ENCODE results near the gene SLIT2. TPM values are rescaled to one million over a fixed set of nuclear protein-coding genes. Genes with fewer than 3 reads are reported as not detected.

Gene SLIT2
- total RNA-seq, 1 donor from 2014 or later, result 11.2 TPM

GRCh38 chr4:20251031-20251795 is 492 bp upstream of the SLIT2 start:
- Histone ChIP-seq H3K79me2 (ENCODE audit: insufficient read depth, low read length) (peaks cover 10% of the 10 kb centered on the region), H4K20me1 (ENCODE audit: insufficient read depth, low read length) (peaks cover 16% of the 10 kb centered on the region), H3K27ac (ENCODE audit: low read depth, low read length) (no peak overlapping the region), H2AFZ (ENCODE audit: low read depth, low read length) (peak overlapping the region; percentile 62), H3K4me2 (ENCODE audit: low read length) (peak overlapping the region; percentile 98), H3K9ac (ENCODE audit: low read length) (peak overlapping the region; percentile 65), H3K9me3 (ENCODE audit: insufficient read depth, low read depth, low read length) (no peaks in the 10 kb centered on the region), H3K36me3 (ENCODE audit: insufficient read depth, low read length) (no peaks in the 10 kb centered on the region), H3K4me3 (ENCODE audit: insufficient read depth, low read depth, low read length) (peak overlapping the region; percentile 74), H3K27me3 (ENCODE audit: insufficient read depth, low read length) (no peaks in the 10 kb centered on the region), H3K4me1 (ENCODE audit: insufficient read depth, low read length) (peaks cover 28% of the 10 kb centered on the region)
- H3K4me3 Mint-ChIP-seq (ENCODE audit: unreplicated experiment), result peak overlapping the region; percentile 82
- DNase-seq (ENCODE audit: low read depth) (no peak), FAIRE-seq (no peak)
- no peaks in the 10 kb centered on the region for H3K9me3 Mint-ChIP-seq (ENCODE audit: unreplicated experiment)
- peaks cover 11% of the 10 kb centered on the region for H3K4me1 Mint-ChIP-seq (ENCODE audit: low read depth, unreplicated experiment)
- no peak for TF ChIP-seq CTCF (IDR thresholded peaks at IDR 0.05; ENCODE audit: insufficient read depth, low read depth, low read length)
- no peak for TF ChIP-seq EZH2 (IDR thresholded peaks at IDR 0.05; ENCODE audit: insufficient read depth, low read length)
- no peak overlapping the region for H3K27ac Mint-ChIP-seq (ENCODE audit: unreplicated experiment)
- H3K27me3 Mint-ChIP-seq (ENCODE audit: low read depth, unreplicated experiment), result peaks cover 25% of the 10 kb centered on the region
- H3K36me3 Mint-ChIP-seq (ENCODE audit: low read depth, unreplicated experiment), result no peaks in the 10 kb centered on the region

- peaks cover 16% of the 10 kb centered on the region for H4K20me1 ChIP-seq (ENCODE audit: insufficient read depth, low read length)
- H3K79me2 ChIP-seq (ENCODE audit: insufficient read depth, low read length), result peaks cover 10% of the 10 kb centered on the region
- peaks cover 25% of the 10 kb centered on the region for H3K27me3 Mint-ChIP-seq (ENCODE audit: low read depth, unreplicated experiment)
- H3K27ac Mint-ChIP-seq (ENCODE audit: unreplicated experiment), result peak overlapping the region; percentile 85
- H3K36me3 Mint-ChIP-seq (ENCODE audit: low read depth, unreplicated experiment), result no peaks in the 10 kb centered on the region
- H2AFZ ChIP-seq (ENCODE audit: low read depth, low read length), result peak overlapping the region; percentile 84
- DNase-seq (ENCODE audit: low read depth) (peak; percentile 30), FAIRE-seq (no peak)
- H3K4me1 ChIP-seq (ENCODE audit: insufficient read depth, low read length), result peaks cover 28% of the 10 kb centered on the region
- no peaks in the 10 kb centered on the region for H3K9me3 ChIP-seq (ENCODE audit: insufficient read depth, low read depth, low read length)
- TF ChIP-seq CTCF (IDR thresholded peaks at IDR 0.05; ENCODE audit: insufficient read depth, low read depth, low read length), result no peak
- no peak for TF ChIP-seq EZH2 (IDR thresholded peaks at IDR 0.05; ENCODE audit: insufficient read depth, low read length)
- no peak overlapping the region for H3K27ac ChIP-seq (ENCODE audit: low read depth, low read length)
- H3K27me3 ChIP-seq (ENCODE audit: insufficient read depth, low read length), result no peaks in the 10 kb centered on the region
- H3K9me3 Mint-ChIP-seq (ENCODE audit: unreplicated experiment), result no peaks in the 10 kb centered on the region
- H3K36me3 ChIP-seq (ENCODE audit: insufficient read depth, low read length), result no peaks in the 10 kb centered on the region
- peak overlapping the region; percentile 77 for H3K9ac ChIP-seq (ENCODE audit: low read length)
- H3K4me1 Mint-ChIP-seq (ENCODE audit: low read depth, unreplicated experiment), result peaks cover 15% of the 10 kb centered on the region
- peak overlapping the region; percentile 74 for H3K4me3 ChIP-seq (ENCODE audit: insufficient read depth, low read depth, low read length)
- H3K4me2 ChIP-seq (ENCODE audit: low read length), result peak overlapping the region; percentile 98
- peak overlapping the region; percentile 90 for H3K4me3 Mint-ChIP-seq (ENCODE audit: unreplicated experiment)
Measured at GRCh38 chr4:20252656-20253282, 1.1 kb downstream of the SLIT2 start.
